Measurements from ENCODE around the gene FAM131C.
"Not testable (repeated sequence)": the region's sequence is repeated elsewhere in the genome, so short reads cannot be mapped to it uniquely, and the experiment has no call there.

Gene FAM131C

GRCh38 chr1:16115468-16115983, 42.1 kb upstream of the FAM131C start:
- no peak overlapping the region for H3K27ac ChIP-seq (ENCODE audit: low read depth, low read length)
- H3K27me3 ChIP-seq (ENCODE audit: control insufficient read depth in 1 of 2, insufficient read depth in 2 of 2, low read length in 2 of 2), result no peaks in the 10 kb centered on the region
- no peak overlapping the region for H3K4me3 ChIP-seq (ENCODE audit: low read depth in 1 of 2, low read length in 2 of 2)
- H3K4me1 ChIP-seq (ENCODE audit: insufficient read depth, low read length), result no peaks in the 10 kb centered on the region
- no peaks in the 10 kb centered on the region for H3K9me3 ChIP-seq (ENCODE audit: low read length)
- no peaks in the 10 kb centered on the region for H3K36me3 ChIP-seq (ENCODE audit: insufficient read depth, low read length)
- no peak overlapping the region for H3K9ac ChIP-seq (ENCODE audit: low read length)

- Histone ChIP-seq H3K4me3 (ENCODE audit: low read depth in 1 of 2, low read length in 2 of 2) (no peak overlapping the region), H3K9me3 (ENCODE audit: low read length) (no peaks in the 10 kb centered on the region), H3K27me3 (ENCODE audit: control insufficient read depth in 1 of 2, insufficient read depth in 2 of 2, low read length in 2 of 2) (no peaks in the 10 kb centered on the region), H3K4me1 (ENCODE audit: insufficient read depth, low read length) (no peaks in the 10 kb centered on the region), H3K36me3 (ENCODE audit: insufficient read depth, low read length) (no peaks in the 10 kb centered on the region), H3K27ac (ENCODE audit: low read depth, low read length) (no peak overlapping the region), H3K9ac (ENCODE audit: low read length) (no peak overlapping the region)
These were observed 41.3 kb upstream of the FAM131C start for GRCh38 chr1:16114527-16115467.

GRCh38 chr1:16112596-16113555, 39.4 kb upstream of the FAM131C start:
- H3K4me1 ChIP-seq (ENCODE audit: insufficient read depth, low read length), result no peaks in the 10 kb centered on the region
- no peaks in the 10 kb centered on the region for H3K36me3 ChIP-seq (ENCODE audit: insufficient read depth, low read length)
- H3K9ac ChIP-seq (ENCODE audit: low read length), result no peak overlapping the region
- H3K27me3 ChIP-seq (ENCODE audit: control insufficient read depth in 1 of 2, insufficient read depth in 2 of 2, low read length in 2 of 2), result no peaks in the 10 kb centered on the region
- no peak overlapping the region for H3K4me3 ChIP-seq (ENCODE audit: low read depth in 1 of 2, low read length in 2 of 2)
- no peaks in the 10 kb centered on the region for H3K9me3 ChIP-seq (ENCODE audit: low read length)
- no peak overlapping the region for H3K27ac ChIP-seq (ENCODE audit: low read depth, low read length)

GRCh38 chr1:16111771-16112595, 38.5 kb upstream of the FAM131C start:
- no peaks in the 10 kb centered on the region for H3K27me3 ChIP-seq (ENCODE audit: control insufficient read depth in 1 of 2, insufficient read depth in 2 of 2, low read length in 2 of 2)
- no peaks in the 10 kb centered on the region for H3K9me3 ChIP-seq (ENCODE audit: low read length)
- no peaks in the 10 kb centered on the region for H3K36me3 ChIP-seq (ENCODE audit: insufficient read depth, low read length)
- H3K4me1 ChIP-seq (ENCODE audit: insufficient read depth, low read length), result no peaks in the 10 kb centered on the region
- no peak overlapping the region for H3K27ac ChIP-seq (ENCODE audit: low read depth, low read length)
- H3K9ac ChIP-seq (ENCODE audit: low read length), result no peak overlapping the region
- no peak overlapping the region for H3K4me3 ChIP-seq (ENCODE audit: low read depth in 1 of 2, low read length in 2 of 2)

- Histone ChIP-seq H3K27me3 (ENCODE audit: control insufficient read depth in 1 of 2, insufficient read depth in 2 of 2, low read length in 2 of 2) (no peaks in the 10 kb centered on the region), H3K9me3 (ENCODE audit: low read length) (no peaks in the 10 kb centered on the region), H3K36me3 (ENCODE audit: insufficient read depth, low read length) (no peaks in the 10 kb centered on the region), H3K27ac (ENCODE audit: low read depth, low read length) (no peak overlapping the region), H3K9ac (ENCODE audit: low read length) (no peak overlapping the region), H3K4me3 (ENCODE audit: low read depth in 1 of 2, low read length in 2 of 2) (no peak overlapping the region), H3K4me1 (ENCODE audit: insufficient read depth, low read length) (no peaks in the 10 kb centered on the region)
These were observed 37.4 kb upstream of the FAM131C start for GRCh38 chr1:16110884-16111283.

GRCh38 chr1:16110456-16110855, 37.0 kb upstream of the FAM131C start:
- no peaks in the 10 kb centered on the region for H3K9me3 ChIP-seq (ENCODE audit: low read length)
- H3K36me3 ChIP-seq (ENCODE audit: insufficient read depth, low read length), result no peaks in the 10 kb centered on the region
- H3K27me3 ChIP-seq (ENCODE audit: control insufficient read depth in 1 of 2, insufficient read depth in 2 of 2, low read length in 2 of 2), result no peaks in the 10 kb centered on the region
- H3K4me1 ChIP-seq (ENCODE audit: insufficient read depth, low read length), result no peaks in the 10 kb centered on the region
- H3K9ac ChIP-seq (ENCODE audit: low read length), result no peak overlapping the region
- no peak overlapping the region for H3K27ac ChIP-seq (ENCODE audit: low read depth, low read length)
- H3K4me3 ChIP-seq (ENCODE audit: low read depth in 1 of 2, low read length in 2 of 2), result no peak overlapping the region

GRCh38 chr1:16109571-16109970, 36.1 kb upstream of the FAM131C start:
- H3K9ac ChIP-seq (ENCODE audit: low read length), result no peak overlapping the region
- no peak overlapping the region for H3K4me3 ChIP-seq (ENCODE audit: low read depth in 1 of 2, low read length in 2 of 2)
- no peaks in the 10 kb centered on the region for H3K9me3 ChIP-seq (ENCODE audit: low read length)
- no peaks in the 10 kb centered on the region for H3K4me1 ChIP-seq (ENCODE audit: insufficient read depth, low read length)
- H3K27ac ChIP-seq (ENCODE audit: low read depth, low read length), result no peak overlapping the region
- no peaks in the 10 kb centered on the region for H3K36me3 ChIP-seq (ENCODE audit: insufficient read depth, low read length)
- no peaks in the 10 kb centered on the region for H3K27me3 ChIP-seq (ENCODE audit: control insufficient read depth in 1 of 2, insufficient read depth in 2 of 2, low read length in 2 of 2)

- not testable (repeated sequence) for H3K9me3 ChIP-seq (ENCODE audit: low read length); H3K4me1 ChIP-seq (ENCODE audit: insufficient read depth, low read length); H3K4me3 ChIP-seq (ENCODE audit: low read depth in 1 of 2, low read length in 2 of 2); H3K36me3 ChIP-seq (ENCODE audit: insufficient read depth, low read length); H3K27ac ChIP-seq (ENCODE audit: low read depth, low read length); H3K9ac ChIP-seq (ENCODE audit: low read length); H3K27me3 ChIP-seq (ENCODE audit: control insufficient read depth in 1 of 2, insufficient read depth in 2 of 2, low read length in 2 of 2)
These were observed 33.6 kb upstream of the FAM131C start for GRCh38 chr1:16107039-16107438.

GRCh38 chr1:16101623-16102022, 28.2 kb upstream of the FAM131C start:
- no peak overlapping the region for H3K9ac ChIP-seq (ENCODE audit: low read length)
- H3K36me3 ChIP-seq (ENCODE audit: insufficient read depth, low read length), result no peaks in the 10 kb centered on the region
- H3K27me3 ChIP-seq (ENCODE audit: control insufficient read depth in 1 of 2, insufficient read depth in 2 of 2, low read length in 2 of 2), result no peaks in the 10 kb centered on the region
- H3K27ac ChIP-seq (ENCODE audit: low read depth, low read length), result no peak overlapping the region
- no peaks in the 10 kb centered on the region for H3K4me1 ChIP-seq (ENCODE audit: insufficient read depth, low read length)
- no peak overlapping the region for H3K4me3 ChIP-seq (ENCODE audit: low read depth in 1 of 2, low read length in 2 of 2)
- no peaks in the 10 kb centered on the region for H3K9me3 ChIP-seq (ENCODE audit: low read length)

- Histone ChIP-seq H3K27me3 (ENCODE audit: control insufficient read depth in 1 of 2, insufficient read depth in 2 of 2, low read length in 2 of 2) (no peaks in the 10 kb centered on the region), H3K4me1 (ENCODE audit: insufficient read depth, low read length) (no peaks in the 10 kb centered on the region), H3K9me3 (ENCODE audit: low read length) (no peaks in the 10 kb centered on the region), H3K9ac (ENCODE audit: low read length) (no peak overlapping the region), H3K27ac (ENCODE audit: low read depth, low read length) (no peak overlapping the region), H3K36me3 (ENCODE audit: insufficient read depth, low read length) (no peaks in the 10 kb centered on the region), H3K4me3 (ENCODE audit: low read depth in 1 of 2, low read length in 2 of 2) (no peak overlapping the region)
These were observed 26.0 kb upstream of the FAM131C start for GRCh38 chr1:16099412-16099811.

GRCh38 chr1:16095447-16095846, 22.0 kb upstream of the FAM131C start:
- Histone ChIP-seq H3K9me3 (ENCODE audit: low read length) (no peaks in the 10 kb centered on the region), H3K36me3 (ENCODE audit: insufficient read depth, low read length) (no peaks in the 10 kb centered on the region), H3K27ac (ENCODE audit: low read depth, low read length) (no peak overlapping the region), H3K4me1 (ENCODE audit: insufficient read depth, low read length) (no peaks in the 10 kb centered on the region), H3K9ac (ENCODE audit: low read length) (no peak overlapping the region), H3K27me3 (ENCODE audit: control insufficient read depth in 1 of 2, insufficient read depth in 2 of 2, low read length in 2 of 2) (no peaks in the 10 kb centered on the region), H3K4me3 (ENCODE audit: low read depth in 1 of 2, low read length in 2 of 2) (no peak overlapping the region)

Data from muscle layer of colon (tissue), 2 donors.